LNCAP (cell line): ENCODE data around the gene ZNF322.

Experiments used
- CTCF ChIP-seq: fragments of 450-650 bp; IDR thresholded peaks from 2 replicates; pipeline ENCODE4 v1.5.1; 2017; ENCODE audit warnings: mild to moderate bottlenecking

The ZNF322 gene

GRCh38 chr6:26598267-26598666 is 61.3 kb downstream of the ZNF322 start:
- no peak for TF ChIP-seq CTCF

DNA sequence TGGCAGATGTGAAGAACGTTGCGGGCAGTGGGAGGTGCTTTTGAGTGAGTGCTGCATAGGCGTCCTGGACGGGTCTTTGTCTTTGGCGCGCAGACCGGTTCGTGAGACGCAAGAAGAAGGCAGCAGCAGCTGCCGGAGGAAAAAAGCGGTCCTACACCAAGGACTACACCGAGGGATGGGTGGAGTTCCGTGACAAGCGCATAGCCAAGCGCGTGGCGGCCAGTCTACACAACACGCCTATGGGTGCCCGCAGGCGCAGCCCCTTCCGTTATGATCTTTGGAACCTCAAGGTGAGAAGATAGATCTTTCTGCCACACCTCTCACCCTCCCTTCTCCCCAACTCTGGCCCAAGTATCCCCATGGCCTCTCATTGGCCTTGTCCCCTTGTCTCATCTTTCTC is 61.7 kb downstream of the ZNF322 start:
- no peak for TF ChIP-seq CTCF

DNA sequence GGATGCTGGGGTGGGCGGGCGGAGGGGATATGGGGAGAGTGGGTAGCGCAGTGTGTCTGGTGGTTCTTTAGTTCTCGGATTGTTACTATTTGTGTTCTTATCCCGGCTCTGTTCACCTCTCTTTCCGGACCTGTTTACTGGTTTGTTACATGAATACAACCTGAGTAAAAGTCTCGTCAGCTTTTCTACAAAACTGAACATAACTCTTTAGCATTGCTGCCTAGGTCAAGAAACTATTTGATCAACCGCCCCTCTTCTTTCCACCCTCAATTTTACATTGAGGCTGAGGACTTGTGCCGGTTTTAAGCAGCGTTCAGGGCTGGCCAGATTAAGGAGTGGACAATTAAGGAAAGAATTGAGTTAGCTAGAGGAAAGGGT is 62.2 kb downstream of the ZNF322 start:
- TF ChIP-seq CTCF: no peak

GRCh38 chr6:26596579-26597388 is 62.8 kb downstream of the ZNF322 start, which contains the start of gene ABT1:
Gene ABT1, plus strand, starts transcription at chr6:26596953. Its CDS starts 30 bp downstream, at chr6:26596983.
- no peak for TF ChIP-seq CTCF

- TF ChIP-seq CTCF: peak; percentile 84
These were observed 63.8 kb downstream of the ZNF322 start for GRCh38 chr6:26595669-26596269.

DNA sequence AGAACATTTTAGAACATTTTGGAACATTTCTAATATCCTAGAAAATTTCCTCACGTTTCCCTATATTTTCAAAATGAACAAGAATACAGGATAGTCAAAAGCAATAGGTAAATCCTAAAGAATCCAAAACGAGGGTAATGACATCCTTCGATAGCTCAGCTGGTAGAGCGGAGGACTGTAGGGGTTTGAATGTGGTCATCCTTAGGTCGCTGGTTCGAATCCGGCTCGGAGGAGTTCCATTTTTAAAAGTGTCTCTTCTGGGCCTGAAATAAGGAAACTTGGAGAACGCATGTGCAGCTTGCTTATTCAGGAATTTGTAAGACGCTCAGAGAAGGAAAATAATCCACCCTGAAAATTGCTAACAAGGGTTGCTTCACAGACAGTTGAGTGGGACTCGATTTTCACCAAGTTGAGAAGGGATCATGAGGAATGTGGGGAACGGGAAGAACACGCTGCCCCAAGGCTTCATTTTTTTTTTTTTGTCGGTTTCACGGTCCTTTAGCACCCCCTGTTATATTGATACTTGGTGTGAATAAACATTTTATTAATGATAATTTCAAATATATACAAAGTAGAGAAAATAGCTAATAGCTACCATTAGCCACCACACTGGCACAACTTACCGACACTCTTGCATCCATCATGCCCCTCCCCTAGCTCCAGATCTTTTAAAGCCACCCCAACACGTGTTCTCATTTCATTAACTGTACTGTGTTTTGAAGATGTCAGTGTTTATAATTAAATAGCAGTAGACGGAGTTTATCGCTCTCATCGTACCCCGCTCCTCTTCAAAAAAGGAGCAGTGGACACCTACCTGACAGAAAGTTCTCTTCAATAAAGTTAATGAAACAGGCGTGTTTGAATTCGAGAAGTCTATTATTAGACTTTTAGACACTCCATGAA is 64.6 kb downstream of the ZNF322 start:
- TF ChIP-seq CTCF: no peak

- TF ChIP-seq CTCF: no peak
These were observed 65.4 kb downstream of the ZNF322 start for GRCh38 chr6:26594131-26594498.
